T-helper 2 cell treated with Interferon-gamma antibody and Interleukin-4, amounts not matched to agents 100 ng/mL and 5 ng/mL, for 36 hours (primary cell): Measurements from ENCODE around the gene SMC5. TPM values are rescaled to one million over a fixed set of nuclear protein-coding genes. Genes with fewer than 3 reads are reported as not detected.
"Not testable (repeated sequence)": the region's sequence is repeated elsewhere in the genome, so short reads cannot be mapped to it uniquely, and the experiment has no call there.

Experiments
- intact Hi-C: fragments of 100-400 bp; cut with micrococcal nuclease; formaldehyde crosslinking; loops from one replicate; pipeline ENCODE4 v1.15.1; 2023
- total RNA-seq: library from RNA; stranded (reverse); gene quantifications from 2 replicates; pipeline ENCODE4 v1.2.3, GENCODE V29; 2022

The SMC5 gene
- total RNA-seq, 1 donor from 2014 or later, result 36.8 TPM

- intact Hi-C loops, result loop anchor here (1.0 to 5.0 kb wide), 2 partner anchors 54 to 249 kb away; no protein-coding TSS in a partner anchor
These were observed 94.0 kb downstream of the SMC5 start for GRCh38 chr9:70352802-70353201.

- intact Hi-C loops, result no loop called here
These were observed 97.0 kb downstream of the SMC5 start for GRCh38 chr9:70355801-70356200.

DNA sequence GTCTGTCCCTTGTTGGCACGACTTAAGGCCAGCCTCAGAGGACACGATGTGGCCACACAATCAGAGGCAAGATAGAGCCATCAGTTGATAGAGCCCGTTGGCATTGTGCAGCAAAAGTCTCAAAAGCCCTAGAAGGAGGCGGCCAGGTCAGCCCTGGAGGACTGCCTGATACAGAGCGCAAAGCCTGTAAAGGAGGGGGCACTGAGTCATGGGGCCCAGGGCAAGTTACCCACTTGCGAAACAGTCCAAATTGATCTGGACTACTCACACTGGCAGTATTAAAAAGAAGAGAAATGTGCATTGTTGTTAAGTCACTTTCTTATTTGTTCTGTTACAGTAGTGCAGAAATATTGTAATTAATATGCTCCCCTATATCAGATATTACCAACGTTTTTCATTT lies 104.2 kb downstream of the SMC5 start:
- intact Hi-C loops, result no loop called here

DNA sequence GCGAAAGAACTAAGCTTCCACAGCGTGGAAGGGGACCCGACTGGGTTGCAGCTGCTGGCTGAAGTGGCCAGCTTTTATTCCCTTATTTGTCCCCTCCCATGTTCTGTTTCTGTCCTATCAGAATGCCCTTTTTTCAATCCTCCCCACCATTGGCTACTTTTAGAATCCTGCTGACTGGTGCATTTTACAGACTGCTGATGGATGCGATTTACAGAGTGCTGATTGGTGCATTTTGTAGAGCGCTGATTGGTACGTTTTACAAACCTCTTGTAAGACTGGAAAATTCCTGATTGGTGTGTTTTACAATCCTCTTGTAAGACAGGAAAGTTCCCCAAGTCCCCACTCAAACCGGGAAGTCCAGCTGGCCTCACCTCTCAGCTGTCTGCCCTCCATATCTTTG lies 105.0 kb downstream of the SMC5 start:
- intact Hi-C loops, result no loop called here

DNA sequence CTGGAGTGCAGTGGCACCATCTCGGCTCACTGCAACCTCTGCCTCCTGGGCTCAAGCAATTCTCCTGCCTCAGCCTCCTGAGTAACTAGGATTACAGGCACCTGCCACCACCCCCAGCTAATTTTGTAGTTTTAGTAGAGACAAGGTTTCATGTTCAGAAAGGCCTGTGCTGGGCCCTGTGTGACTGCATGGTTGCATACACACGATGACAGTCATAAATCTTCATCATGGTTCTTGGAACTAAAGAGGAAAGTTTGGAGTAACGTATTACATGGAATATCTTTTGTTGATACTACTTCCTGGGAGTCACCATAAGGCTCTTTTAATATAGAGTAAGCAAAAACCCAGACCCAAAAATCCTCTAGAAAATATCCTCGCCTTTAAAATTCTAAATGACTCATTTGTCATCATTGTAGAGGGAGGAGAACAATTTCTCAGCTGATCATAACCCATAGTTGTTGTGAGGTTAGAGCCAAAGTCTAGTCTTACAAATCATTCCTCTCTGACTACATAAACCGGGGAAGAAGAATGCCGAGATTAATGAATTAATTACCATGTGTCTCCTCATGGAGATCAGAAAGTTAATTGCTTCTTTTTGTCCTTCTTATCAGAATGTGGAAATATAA lies 108.6 kb downstream of the SMC5 start:
- intact Hi-C loops, result no loop called here

- intact Hi-C loops, result no loop called here
These were observed 116.3 kb downstream of the SMC5 start for GRCh38 chr9:70374962-70375618.

DNA sequence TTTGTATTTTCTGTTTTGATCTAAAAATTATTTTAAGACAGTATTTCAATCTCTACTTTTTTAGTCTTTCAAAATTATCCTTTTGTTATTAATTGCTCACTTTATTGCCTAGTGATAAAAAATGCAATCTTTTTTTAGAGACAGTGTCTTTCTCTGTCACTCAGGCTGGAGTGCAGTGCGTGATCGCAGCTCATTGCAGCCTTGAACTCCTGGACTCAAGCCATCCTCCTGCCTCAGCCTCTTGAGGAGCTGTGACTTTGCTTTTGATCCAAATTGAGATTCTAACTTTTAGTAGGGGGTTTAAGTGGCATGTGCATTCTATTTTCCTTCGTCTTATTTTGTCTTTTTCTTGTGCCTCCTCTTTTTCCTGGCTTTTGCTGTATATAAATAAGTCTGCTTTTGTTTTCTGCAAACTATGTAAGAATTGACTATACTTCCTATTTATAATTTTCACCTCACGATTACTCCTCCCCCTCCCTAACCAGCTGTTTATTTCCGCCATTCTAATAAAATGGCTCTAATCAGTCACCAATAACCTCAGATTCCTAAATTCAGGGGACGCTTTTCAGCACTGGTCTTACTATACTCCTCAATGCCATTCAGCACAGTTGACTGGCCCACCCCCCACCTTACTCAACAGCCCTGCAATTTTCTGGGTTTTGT lies 123.4 kb downstream of the SMC5 start:
- intact Hi-C loops, result no loop called here

DNA sequence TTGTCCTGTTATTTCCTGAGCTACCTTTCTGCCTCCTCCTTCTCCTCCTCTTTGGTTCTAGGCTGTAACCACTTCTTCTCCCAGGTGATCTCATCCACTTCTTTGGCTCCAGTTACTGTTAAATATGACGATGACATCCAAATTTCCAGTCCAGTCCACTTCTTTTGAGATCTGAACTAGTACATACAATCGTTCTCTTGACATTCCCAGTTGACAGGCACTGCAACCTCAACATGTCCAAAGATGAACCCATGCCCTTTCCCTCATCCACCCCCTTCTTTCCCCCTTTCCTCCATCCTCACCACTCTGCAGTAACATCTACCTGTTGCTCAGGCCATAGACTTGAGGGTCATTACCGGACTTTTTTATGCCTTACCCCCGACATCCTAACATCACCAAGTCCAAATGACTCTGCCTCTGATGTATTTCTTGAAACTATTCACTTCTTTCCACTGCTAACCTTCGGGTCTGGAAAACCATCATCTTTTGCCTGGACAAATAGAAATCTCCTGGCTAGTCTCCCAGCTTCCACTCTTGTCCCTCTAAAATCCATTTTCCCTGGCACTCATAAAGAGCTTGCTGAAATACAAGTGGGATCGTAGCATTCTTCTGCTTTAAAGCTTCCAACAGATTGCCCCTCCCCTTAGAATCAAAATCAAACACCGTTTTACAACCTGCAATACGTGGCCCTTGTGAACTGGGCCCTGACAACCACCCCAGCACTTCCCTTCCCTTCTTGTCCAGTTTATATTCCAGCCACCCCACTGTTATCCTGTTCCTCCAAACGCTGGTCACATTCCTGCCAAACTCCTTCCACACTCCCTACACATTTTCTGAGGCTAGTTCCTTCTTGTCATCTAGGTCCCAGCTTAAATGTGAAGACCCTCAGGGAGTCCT lies 124.2 kb downstream of the SMC5 start:
- intact Hi-C loops, result no loop called here

- intact Hi-C loops, result no loop called here
These were observed 126.6 kb downstream of the SMC5 start for GRCh38 chr9:70385426-70385825.

- intact Hi-C loops, result no loop called here
These were observed 128.9 kb downstream of the SMC5 start for GRCh38 chr9:70387663-70388062.

DNA sequence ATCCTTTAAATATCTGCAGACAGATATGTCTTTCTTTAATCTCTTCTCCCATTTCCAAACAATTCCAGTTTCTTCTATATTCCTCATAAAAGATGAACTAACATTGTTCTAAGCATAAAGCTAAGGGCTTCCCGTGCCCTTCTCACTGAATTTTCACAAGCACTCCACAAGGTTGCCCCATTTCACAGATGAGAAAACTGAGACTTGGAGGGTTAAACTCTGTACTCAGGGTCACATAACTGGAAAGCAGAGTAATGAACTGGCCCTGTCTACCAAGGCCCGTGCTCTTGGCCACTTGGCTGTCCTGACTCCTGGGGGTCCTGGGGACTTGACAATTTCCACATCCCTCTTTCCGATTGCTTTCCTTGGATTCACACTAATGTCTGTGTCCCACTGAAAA lies 130.4 kb downstream of the SMC5 start:
- intact Hi-C loops, result no loop called here

- intact Hi-C loops, result no loop called here
These were observed 131.0 kb downstream of the SMC5 start for GRCh38 chr9:70389621-70390266.

DNA sequence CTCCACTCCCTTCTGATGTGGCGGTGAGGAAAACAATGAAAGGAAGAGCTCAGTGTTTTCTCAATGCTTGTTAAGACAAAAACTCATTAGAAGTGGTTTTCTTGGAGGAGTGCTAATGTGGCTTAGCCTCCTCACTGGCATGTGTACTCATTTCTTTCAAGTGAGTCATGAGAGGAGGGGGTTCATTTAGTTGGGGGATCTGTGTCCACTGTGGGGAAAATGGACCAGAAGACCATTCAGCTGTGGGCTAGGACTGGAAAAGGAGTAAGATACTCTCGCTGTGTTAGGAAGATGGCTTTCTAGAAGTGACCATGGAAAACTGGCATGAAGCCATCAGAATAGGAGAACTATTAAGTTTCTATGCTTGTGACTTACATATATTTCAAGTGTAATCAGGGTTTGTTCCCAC lies 132.2 kb downstream of the SMC5 start:
- intact Hi-C loops, result no loop called here

- intact Hi-C loops, result no loop called here
These were observed 133.4 kb downstream of the SMC5 start for GRCh38 chr9:70392189-70392588.

DNA sequence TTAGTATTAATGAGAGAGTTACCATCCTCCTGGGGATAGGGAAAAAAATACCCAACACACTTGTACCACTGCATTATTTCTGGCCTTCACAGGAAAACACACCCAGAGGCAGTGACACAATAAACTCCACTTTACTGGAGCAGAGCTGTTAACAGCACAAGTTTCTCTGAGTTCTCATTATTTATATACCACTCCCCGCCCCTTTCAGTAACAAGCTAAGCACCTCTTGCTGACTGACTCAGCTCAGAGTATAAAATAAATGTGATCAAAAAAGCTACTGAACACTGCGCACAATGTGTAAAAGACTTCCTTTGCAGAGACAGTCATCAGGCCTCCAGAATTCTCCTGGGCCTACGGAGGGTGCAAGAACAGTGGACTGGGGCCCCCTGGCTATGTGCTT lies 134.1 kb downstream of the SMC5 start:
- intact Hi-C loops, result no loop called here

DNA sequence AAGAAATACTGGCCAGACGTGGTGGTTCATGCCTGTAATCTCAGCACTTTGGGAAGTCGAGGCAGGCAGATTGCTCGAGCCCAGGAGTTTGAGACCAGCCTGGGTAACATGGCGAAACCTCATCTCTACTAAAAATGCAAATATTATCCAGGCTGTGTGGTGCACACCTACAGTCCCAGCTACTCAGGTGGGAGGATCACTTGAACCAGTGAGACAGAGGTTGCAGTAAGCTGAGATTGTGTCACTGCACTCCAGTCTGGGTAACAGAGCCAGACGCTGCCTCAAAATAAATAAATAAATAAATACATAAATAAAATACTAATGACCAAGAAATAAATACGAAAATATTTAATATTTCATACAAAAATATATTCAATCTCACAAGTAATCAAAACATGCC lies 136.9 kb downstream of the SMC5 start:
- intact Hi-C loops, result loop anchor here (5.0 kb wide), 2 partner anchors 53 to 167 kb away; no protein-coding TSS in a partner anchor

DNA sequence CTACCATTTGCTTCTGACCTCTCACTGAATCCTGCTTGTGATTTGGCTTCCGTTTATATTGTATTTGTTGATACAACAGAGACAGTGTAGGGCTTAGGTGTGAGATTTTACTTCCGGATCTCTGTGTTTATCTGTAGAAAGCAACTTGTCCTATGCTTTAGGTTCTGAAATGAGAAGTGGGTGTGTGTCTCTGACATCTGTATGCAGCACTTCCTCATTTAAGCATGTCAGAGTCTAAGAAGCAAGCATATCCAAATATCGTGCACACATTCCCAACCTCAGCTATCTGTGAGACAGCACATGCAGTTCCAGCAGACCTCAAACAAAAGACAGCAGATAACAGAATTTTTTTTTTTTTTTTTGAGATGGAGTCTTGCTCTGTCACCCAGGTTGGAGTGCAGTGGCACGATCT lies 139.4 kb downstream of the SMC5 start:
- intact Hi-C loops, result loop anchor here (1.0 to 5.0 kb wide), 4 partner anchors 13 to 164 kb away; no protein-coding TSS in a partner anchor

DNA sequence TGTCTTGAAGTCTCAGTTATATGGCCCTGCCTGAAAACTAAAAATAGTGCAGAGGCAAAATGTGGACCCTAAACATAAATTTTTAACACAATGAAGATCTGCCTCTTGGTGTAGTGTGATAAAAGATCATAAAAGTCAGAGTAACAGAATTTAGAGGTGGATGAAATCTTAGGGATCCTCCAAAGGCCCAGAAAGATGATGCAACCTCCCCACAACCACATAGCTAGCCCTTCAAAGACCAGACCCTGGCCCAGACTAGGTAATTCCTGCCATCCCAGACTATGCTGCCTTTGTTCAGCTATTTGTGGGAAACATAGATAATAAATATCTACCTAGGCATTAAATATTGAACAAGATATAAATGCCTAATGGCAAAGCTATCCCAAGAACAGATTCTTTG lies 140.4 kb downstream of the SMC5 start:
- intact Hi-C loops, result loop anchor here (5.0 kb wide), 2 partner anchors 57 to 163 kb away; no protein-coding TSS in a partner anchor

- intact Hi-C loops, result no loop called here
These were observed 141.5 kb downstream of the SMC5 start for GRCh38 chr9:70400107-70400892.

DNA sequence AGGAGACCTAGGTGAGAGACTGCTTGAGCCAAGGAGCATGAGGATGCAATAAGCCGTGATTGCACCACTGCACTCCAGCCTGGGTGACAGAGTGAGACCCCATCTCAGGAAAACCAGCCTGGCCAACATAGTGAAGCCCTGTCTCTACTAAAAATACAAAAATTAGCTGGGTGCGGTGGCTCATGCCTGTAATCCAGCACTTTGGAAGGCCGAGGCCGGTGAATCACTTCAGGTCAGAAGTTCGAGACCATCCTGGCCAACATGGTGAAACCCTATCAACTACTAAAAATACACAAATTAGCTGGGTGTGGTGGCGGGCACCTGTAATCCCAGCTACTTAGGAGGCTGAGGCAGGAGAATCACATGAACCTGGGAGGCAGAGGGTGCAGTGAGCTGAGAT lies 142.5 kb downstream of the SMC5 start:
- intact Hi-C loops, result not testable (repeated sequence)
